Lung (tissue), 12 donors: Measurements from ENCODE around the gene FRMD4A. TPM values are rescaled to one million over a fixed set of nuclear protein-coding genes. Genes with fewer than 3 reads are reported as not detected.

ENCODE experiments used
- ATAC-seq: fragments of 200-7000 bp; cut with Tn5 transposase; one replicate; pipeline ENCODE4 v1.9.1; 2020; ENCODE audit warnings: moderate number of reproducible peaks; ENCODE audit not compliant: insufficient read depth, low FRiP score
- DNase-seq, 3 donors: peaks; one replicate each; pipeline ENCODE4 v3.0.0-alpha.2; 2013 to 2017
- H3K27ac ChIP-seq, 2 donors: one replicate each; pipeline ENCODE4 v1.5.1; 2013; ENCODE audit warnings: mild to moderate bottlenecking in 2 of 2, moderate library complexity in 2 of 2, control low read depth in 1 of 2, inconsistent platforms in 1 of 2, low read depth in 1 of 2, low read length in 1 of 2
- H3K27me3 ChIP-seq, 3 donors: one replicate each; pipeline ENCODE4 v1.5.1; 2013; ENCODE audit warnings: low read length in 2 of 3; ENCODE audit not compliant: control insufficient read depth in 3 of 3, insufficient read depth in 3 of 3
- H3K36me3 ChIP-seq, 4 donors: one replicate each; pipeline ENCODE4 v1.5.1; 2013; ENCODE audit warnings: low read length in 4 of 4, mild to moderate bottlenecking in 1 of 4, moderate library complexity in 1 of 4; ENCODE audit not compliant: control insufficient read depth in 4 of 4, insufficient read depth in 4 of 4
- H3K4me1 ChIP-seq, 5 donors: one replicate each; pipeline ENCODE4 v1.5.1; 2013; ENCODE audit warnings: low read length in 5 of 5, mild to moderate bottlenecking in 2 of 5, moderate library complexity in 1 of 5; ENCODE audit not compliant: control insufficient read depth in 5 of 5, insufficient read depth in 5 of 5
- H3K4me3 ChIP-seq: one replicate; pipeline ENCODE4 v1.5.1; 2013; ENCODE audit warnings: mild to moderate bottlenecking, control low read depth, moderate library complexity
- H3K9ac ChIP-seq, 2 donors: one replicate each; pipeline ENCODE4 v1.5.1; 2013; ENCODE audit warnings: low read length in 2 of 2, control low read depth in 1 of 2; ENCODE audit not compliant: insufficient read depth in 1 of 2
- H3K9me3 ChIP-seq, 4 donors: one replicate each; pipeline ENCODE4 v1.5.1; 2013; ENCODE audit warnings: low read length in 3 of 4, mild to moderate bottlenecking in 1 of 4, moderate library complexity in 1 of 4; ENCODE audit not compliant: control insufficient read depth in 4 of 4, insufficient read depth in 3 of 4
- CTCF ChIP-seq: IDR thresholded peaks from 2 replicates; pipeline ENCODE4 v1.5.1; 2012; ENCODE audit warnings: mild to moderate bottlenecking; ENCODE audit errors: control extremely low read depth, extremely low read depth
- WGBS, 2 donors: extraction: QIAGEN DNeasy Blood & Tissue Kit; methylation state at CpG; one replicate each; pipeline ENCODE4 v1.1.7; 2013; 5-methylcytosine and 5-hydroxymethylcytosine counted together
- polyA plus RNA-seq, 2 donors: library from polyadenylated mRNA; stranded (reverse); fragments of 200-250 nt; gene quantifications; one replicate each; pipeline ENCODE4 v1.2.1, GENCODE V29; 2013
- total RNA-seq, 2 donors: library from RNA; depleted of rRNA in 1 of 2; stranded (reverse); fragments of >200 nt in 1 of 2; gene quantifications; one replicate each; pipeline ENCODE4 v1.2.1, GENCODE V29; 2014 to 2021
- donor health status: control.
- donor health status: control.
- donor health status: Bipolar disorder and iron deficiency.
- donor health status: healthy.
- donor health status: DM: yes; HTN: yes; CAD: no.

The FRMD4A gene
- total and polyA plus RNA-seq, 4 donors = 12.0 to 64.5 (median 29.3) TPM

GRCh38 chr10:13672548-13672947 is 658.2 kb downstream of the FRMD4A start:
- Histone ChIP-seq H3K27ac (no peak overlapping the region), H3K4me3 (no peak overlapping the region), H3K36me3 (peaks cover 10 to 52% (median 29%) of the 10 kb centered on the region in 4 donors), H3K9me3 (no peaks in the 10 kb centered on the region), H3K9ac (no peak overlapping the region), H3K27me3 (no peaks in the 10 kb centered on the region), H3K4me1 (peaks cover 0 to 36% (median 20%) of the 10 kb centered on the region in 5 donors)
- no peak for ATAC-seq
- TF ChIP-seq CTCF = no peak
- 72 to 86% methylated on average over 7 of the region's 7 CpGs for WGBS, 2 donors
- DNase-seq = peak; percentile 84 to 91 (median 89)

- Histone ChIP-seq H3K4me3 (no peak overlapping the region), H3K9me3 (no peaks in the 10 kb centered on the region), H3K27me3 (no peaks in the 10 kb centered on the region), H3K36me3 (peaks cover 16 to 50% (median 30%) of the 10 kb centered on the region in 4 donors), H3K27ac (no peak overlapping the region), H3K9ac (no peak overlapping the region), H3K4me1 (peaks cover 0 to 36% (median 20%) of the 10 kb centered on the region in 5 donors)
- 91 to 93% methylated on average over 10 of the region's 10 CpGs for WGBS, 2 donors
- ATAC-seq = no peak
- peak; percentile 58 to 83 (median 76) for DNase-seq
- TF ChIP-seq CTCF = no peak
These were observed 658.8 kb downstream of the FRMD4A start for GRCh38 chr10:13671904-13672303.

GRCh38 chr10:13670311-13670710 is 660.4 kb downstream of the FRMD4A start:
- Histone ChIP-seq H3K4me3 (no peak overlapping the region), H3K4me1 (peaks cover 0 to 36% (median 20%) of the 10 kb centered on the region in 5 donors), H3K27me3 (no peaks in the 10 kb centered on the region), H3K9me3 (no peaks in the 10 kb centered on the region), H3K27ac (peak overlapping the region in 1 of 2 donors; percentile 56), H3K9ac (no peak overlapping the region), H3K36me3 (peaks cover 25 to 51% (median 37%) of the 10 kb centered on the region in 4 donors)
- TF ChIP-seq CTCF = no peak
- 75 to 77% methylated on average over 10 of the region's 10 CpGs for WGBS, 2 donors
- DNase-seq = peak in 2 of 3 donors; percentile 26 to 47
- ATAC-seq = no peak

- no peak for TF ChIP-seq CTCF
- DNase-seq (no peak), ATAC-seq (no peak)
- Histone ChIP-seq H3K4me1 (peaks cover 0 to 36% (median 20%) of the 10 kb centered on the region in 5 donors), H3K9me3 (no peaks in the 10 kb centered on the region), H3K27me3 (no peaks in the 10 kb centered on the region), H3K4me3 (no peak overlapping the region), H3K9ac (no peak overlapping the region), H3K36me3 (peaks cover 26 to 53% (median 39%) of the 10 kb centered on the region in 4 donors), H3K27ac (peak overlapping the region in 1 of 2 donors; percentile 56)
- WGBS, 2 donors = 88 to 90% methylated on average over 12 of the region's 12 CpGs
These were observed 660.8 kb downstream of the FRMD4A start for GRCh38 chr10:13669901-13670300.
